Right renal pelvis (tissue), 4 donors: ENCODE results near the gene SMOC2. TPM values are rescaled to one million over a fixed set of nuclear protein-coding genes. Genes with fewer than 3 reads are reported as not detected.

ENCODE experiments used
- DNase-seq, 4 donors: peaks; one replicate each; pipeline ENCODE4 v3.0.0-alpha.2; 2013; ENCODE audit warnings: low read depth in 4 of 4, low spot score in 3 of 4, missing footprints in 1 of 4
- polyA plus RNA-seq, 4 donors: library from polyadenylated mRNA; unstranded; fragments of 120-200 nt; gene quantifications; one replicate each; pipeline ENCODE4 v1.2.1, GENCODE V29; 2013; ENCODE audit not compliant: insufficient read length in 4 of 4

SMOC2 gene
- polyA plus RNA-seq, 4 donors: 23.5 to 36.5 (median 30.9) TPM

DNA sequence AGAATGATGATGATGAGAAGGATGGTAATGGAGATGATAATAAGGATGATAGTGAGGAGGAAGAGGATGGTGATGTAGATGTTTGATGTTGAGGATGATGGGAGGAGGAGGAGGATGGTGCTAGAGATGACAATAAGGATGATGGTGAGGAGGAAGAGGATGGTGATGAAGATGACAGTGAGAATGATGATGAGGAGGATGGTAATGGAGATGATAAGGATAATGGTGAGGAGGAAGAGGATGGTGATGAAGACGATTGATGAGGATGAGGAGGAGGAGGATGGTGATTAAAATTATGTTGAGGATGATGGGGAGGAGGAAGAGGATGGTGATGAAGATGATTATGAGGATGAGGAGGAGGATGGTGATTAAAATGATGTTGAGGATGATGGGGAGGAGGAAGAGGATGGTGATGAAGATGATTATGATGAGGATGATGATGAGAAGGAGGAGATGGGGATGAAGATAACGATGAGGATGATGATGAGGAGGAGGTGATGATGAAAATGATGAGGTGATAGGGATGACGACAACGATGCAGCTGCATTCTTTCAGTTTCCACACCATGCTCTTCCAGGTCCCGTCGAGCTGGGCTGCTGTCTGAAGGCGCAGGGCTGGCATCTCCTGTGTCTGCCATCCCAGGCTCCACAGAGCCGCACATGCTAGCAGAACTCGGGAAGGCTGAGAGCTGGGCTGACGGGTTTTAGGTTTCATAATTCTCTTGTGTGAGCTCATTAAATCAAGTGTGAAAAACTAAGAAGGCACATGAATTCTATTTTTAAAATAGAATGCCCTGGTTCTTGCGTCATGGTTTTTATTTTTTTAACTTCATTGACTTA lies 274.9 kb downstream of the SMOC2 start:
- DNase-seq: no peak

DNA sequence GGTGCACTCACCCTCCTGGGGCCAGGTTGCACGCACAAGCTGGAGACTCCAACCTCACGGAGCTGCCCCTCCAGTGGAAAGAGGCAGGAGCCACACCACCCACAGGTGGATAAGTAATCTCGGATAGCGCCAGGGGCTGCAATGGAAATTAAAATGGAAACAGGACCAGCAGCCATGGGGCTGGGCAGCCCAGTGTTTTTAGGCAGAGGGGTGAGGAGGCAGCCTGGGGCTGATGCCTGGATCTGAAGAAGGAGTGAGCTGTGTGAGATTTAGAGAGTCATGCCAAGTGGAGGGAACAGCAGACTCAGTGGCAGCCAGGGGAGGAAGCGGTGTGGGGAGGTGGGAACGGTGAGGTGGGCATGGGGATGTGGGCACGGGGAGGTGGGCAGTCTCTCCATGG lies 275.6 kb downstream of the SMOC2 start:
- no peak for DNase-seq

DNA sequence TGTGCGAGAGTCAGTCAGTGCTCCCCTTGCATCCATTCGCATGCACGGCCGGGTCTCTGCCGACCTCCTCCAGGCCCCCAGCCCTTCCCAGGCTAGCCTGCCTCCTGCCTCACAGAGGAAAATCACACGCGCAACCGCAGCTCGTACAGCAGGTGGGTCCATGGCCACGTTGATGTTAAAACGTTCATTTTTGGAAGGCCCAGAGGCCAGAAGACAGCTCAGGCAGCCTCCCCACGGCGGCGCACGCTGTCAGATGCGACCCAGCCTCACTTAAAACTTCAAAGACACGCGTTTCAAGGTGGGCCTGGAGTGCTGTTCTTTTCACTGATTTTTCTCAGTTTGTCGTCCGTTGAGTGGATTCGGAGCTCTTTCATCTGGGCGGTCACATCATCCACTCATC lies 276.5 kb downstream of the SMOC2 start:
- DNase-seq: no peak

Other genes with a start within 250 kb of the SMOC2 start
- 10 to 100 TPM; 19.5 to 28.5 (median 20.0) TPM for gene DACT2, start 121.4 kb upstream of the SMOC2 start, polyA plus RNA-seq